ENCODE measurements around the gene POLR1A.

GRCh38 chr2:86031606-86032005, 74.1 kb downstream of the POLR1A start:
- TF ChIP-seq, protein P1, sequence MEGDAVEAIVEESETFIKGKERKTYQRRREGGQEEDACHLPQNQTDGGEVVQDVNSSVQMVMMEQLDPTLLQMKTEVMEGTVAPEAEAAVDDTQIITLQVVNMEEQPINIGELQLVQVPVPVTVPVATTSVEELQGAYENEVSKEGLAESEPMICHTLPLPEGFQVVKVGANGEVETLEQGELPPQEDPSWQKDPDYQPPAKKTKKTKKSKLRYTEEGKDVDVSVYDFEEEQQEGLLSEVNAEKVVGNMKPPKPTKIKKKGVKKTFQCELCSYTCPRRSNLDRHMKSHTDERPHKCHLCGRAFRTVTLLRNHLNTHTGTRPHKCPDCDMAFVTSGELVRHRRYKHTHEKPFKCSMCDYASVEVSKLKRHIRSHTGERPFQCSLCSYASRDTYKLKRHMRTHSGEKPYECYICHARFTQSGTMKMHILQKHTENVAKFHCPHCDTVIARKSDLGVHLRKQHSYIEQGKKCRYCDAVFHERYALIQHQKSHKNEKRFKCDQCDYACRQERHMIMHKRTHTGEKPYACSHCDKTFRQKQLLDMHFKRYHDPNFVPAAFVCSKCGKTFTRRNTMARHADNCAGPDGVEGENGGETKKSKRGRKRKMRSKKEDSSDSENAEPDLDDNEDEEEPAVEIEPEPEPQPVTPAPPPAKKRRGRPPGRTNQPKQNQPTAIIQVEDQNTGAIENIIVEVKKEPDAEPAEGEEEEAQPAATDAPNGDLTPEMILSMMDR (conservative IDR thresholded peaks at IDR 0.05): no peak
- TF ChIP-seq EZH2 (IDR thresholded peaks at IDR 0.05; ENCODE audit: low read depth): no peak

Measured in PC-9 (cell line).